HepG2 (cell line): ENCODE results near the gene AKAP1. TPM values are rescaled to one million over a fixed set of nuclear protein-coding genes. Genes with fewer than 3 reads are reported as not detected.

Source experiments
- ARID5B ChIP-seq: IDR thresholded peaks from 2 replicates; pipeline ENCODE4 v1.4.0; 2020; ENCODE audit warnings: mild to moderate bottlenecking, missing genetic modification reagents
- CBX2 ChIP-seq, 2 experiments: fragments of 200-600 bp in 1 of 2; sonication (generic); formaldehyde crosslinking in 1 of 2; IDR thresholded peaks; 2 replicates each; pipeline versions ENCODE4 v1.7.0 to v1.8.1; 2018 to 2022; ENCODE audit warnings: low read depth in 2 of 2, low read length in 1 of 2, mild to moderate bottlenecking in 1 of 2, missing genetic modification reagents in 1 of 2
- FOXA1 ChIP-seq, 2 experiments: fragments of 450-650 bp in 1 of 2; sonication (generic) in 1 of 2; formaldehyde crosslinking in 1 of 2; IDR thresholded peaks; 2 replicates each; pipeline versions ENCODE4 v1.4.0 to v1.6.1; 2016 to 2020; ENCODE audit warnings: missing genetic modification reagents in 1 of 2
- HNF4A ChIP-seq: sonication (generic); formaldehyde crosslinking; IDR thresholded peaks from 2 replicates; pipeline ENCODE4 v1.4.0; 2020; ENCODE audit warnings: missing genetic modification reagents
- NR2F1 ChIP-seq, 2 experiments: fragments of 450-650 bp in 1 of 2; formaldehyde crosslinking in 1 of 2; IDR thresholded peaks; 2 replicates each; pipeline versions ENCODE4 v1.5.0 to v1.6.1; 2016 to 2020; ENCODE audit warnings: mild to moderate bottlenecking in 1 of 2, missing compliant biosample characterization in 1 of 2, missing genetic modification reagents in 1 of 2, moderate library complexity in 1 of 2
- STAG1 ChIP-seq: sonication (generic); formaldehyde crosslinking; IDR thresholded peaks from 2 replicates; pipeline ENCODE4 v1.4.0; 2020; ENCODE audit warnings: missing genetic modification reagents
- YEATS2 ChIP-seq: sonication (generic); formaldehyde crosslinking; IDR thresholded peaks from 2 replicates; pipeline ENCODE4 v1.4.0; 2020; ENCODE audit warnings: missing genetic modification reagents, borderline replicate concordance
- ZBTB10 ChIP-seq: sonication (generic); formaldehyde crosslinking; IDR thresholded peaks from 2 replicates; pipeline ENCODE4 v1.4.0; 2020; ENCODE audit warnings: missing genetic modification reagents, borderline replicate concordance
- ZNF142 ChIP-seq: sonication (generic); formaldehyde crosslinking; IDR thresholded peaks from 2 replicates; pipeline ENCODE4 v1.4.0; 2020; ENCODE audit warnings: missing genetic modification reagents
- ZNF20 ChIP-seq: sonication (generic); formaldehyde crosslinking; IDR thresholded peaks from 2 replicates; pipeline ENCODE4 v1.4.0; 2020; ENCODE audit warnings: mild to moderate bottlenecking, moderate library complexity, missing genetic modification reagents
- ZNF260 ChIP-seq: sonication (generic); formaldehyde crosslinking; IDR thresholded peaks from 2 replicates; pipeline ENCODE4 v1.4.0; 2020; ENCODE audit warnings: missing genetic modification reagents, low read depth, mild to moderate bottlenecking, borderline replicate concordance
- ZNF652 ChIP-seq: IDR thresholded peaks from 2 replicates; pipeline ENCODE4 v1.6.1; 2016; ENCODE audit warnings: low read depth, borderline replicate concordance
- polyA plus RNA-seq, 8 experiments: library from polyadenylated mRNA; depleted of rRNA in 3 of 8; stranded (reverse) in 7 of 8; unstranded in 1 of 8; fragments of >200 nt; fragmentation: Illumina TruSeq in 4 of 8; extraction: Trizol in 4 of 8; gene quantifications; 2 replicates each; pipeline versions ENCODE4 v1.2.1 to v1.2.3, GENCODE V29; 2011 to 2016; ENCODE audit warnings: low read depth in 4 of 8, missing spikeins in 1 of 8, mixed read lengths in 1 of 8; ENCODE audit not compliant: insufficient read depth in 1 of 8
- total RNA-seq, 5 experiments: library from RNA; depleted of rRNA; stranded (reverse); fragments of >200 nt; fragmentation: Illumina TruSeq; extraction: Trizol; gene quantifications; 2 replicates each; pipeline ENCODE4 v1.2.3, GENCODE V29; 2016; ENCODE audit warnings: low read depth in 1 of 5
- TF ChIP-seq, protein P1 (sequence below): IDR thresholded peaks from 2 replicates; pipeline ENCODE4 v1.6.1; 2016; ENCODE audit warnings: low read depth, control low read depth

The AKAP1 gene
- total and polyA plus RNA-seq, 2 of the 13 experiments (the other 11 are each of a cell fraction or from before 2014, with no cell fraction given): 101 to 131 TPM

GRCh38 chr17:57096472-57097202 lies 11.6 kb downstream of the AKAP1 start (continued):
- TF ChIP-seq ZNF20 (no peak), YEATS2 (CRISPR knock-in tag) (no peak), HNF4A (CRISPR knock-in tag) (peak; percentile 79), STAG1 (CRISPR knock-in tag) (no peak), ZNF652 (no peak), ARID5B (CRISPR knock-in tag) (peak; percentile 30; the same call in 1 of the 2 replicates), ZBTB10 (CRISPR knock-in tag) (no peak), NR2F1 (CRISPR knock-in tag; IDR thresholded peaks at IDR 0.05) (peak in 1 of 2 experiments; percentile 72; a peak in 2 of 4 replicates), ZNF142 (no peak), ZNF260 (CRISPR knock-in tag) (no peak), CBX2 (IDR thresholded peaks at IDR 0.05; ENCODE audit: low read depth, low read length) (no peak), CBX2 (CRISPR knock-in tag; IDR thresholded peaks at IDR 0.05; ENCODE audit: low read depth) (no peak), FOXA1 (IDR thresholded peaks at IDR 0.05) (no peak), FOXA1 (CRISPR knock-in tag; IDR thresholded peaks at IDR 0.05) (no peak)
- TF ChIP-seq, protein P1, sequence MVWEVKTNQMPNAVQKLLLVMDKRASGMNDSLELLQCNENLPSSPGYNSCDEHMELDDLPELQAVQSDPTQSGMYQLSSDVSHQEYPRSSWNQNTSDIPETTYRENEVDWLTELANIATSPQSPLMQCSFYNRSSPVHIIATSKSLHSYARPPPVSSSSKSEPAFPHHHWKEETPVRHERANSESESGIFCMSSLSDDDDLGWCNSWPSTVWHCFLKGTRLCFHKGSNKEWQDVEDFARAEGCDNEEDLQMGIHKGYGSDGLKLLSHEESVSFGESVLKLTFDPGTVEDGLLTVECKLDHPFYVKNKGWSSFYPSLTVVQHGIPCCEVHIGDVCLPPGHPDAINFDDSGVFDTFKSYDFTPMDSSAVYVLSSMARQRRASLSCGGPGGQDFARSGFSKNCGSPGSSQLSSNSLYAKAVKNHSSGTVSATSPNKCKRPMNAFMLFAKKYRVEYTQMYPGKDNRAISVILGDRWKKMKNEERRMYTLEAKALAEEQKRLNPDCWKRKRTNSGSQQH (CRISPR knock-in tag): no peak
